MV-4-11 (cell line): Measurements from ENCODE around the gene PGRMC2.

Experiments
- DNase-seq: peaks from one replicate; lab custom pipeline; 2025; lab: John Stamatoyannopoulos, UW

The PGRMC2 gene

GRCh38 chr4:128287141-128287870 is at the start of gene PGRMC2:
PGRMC2 (minus strand) TSS chr4:128287813; CDS start chr4:128287790, 23 bp downstream.
- DNase-seq, result peak; percentile 5

DNA sequence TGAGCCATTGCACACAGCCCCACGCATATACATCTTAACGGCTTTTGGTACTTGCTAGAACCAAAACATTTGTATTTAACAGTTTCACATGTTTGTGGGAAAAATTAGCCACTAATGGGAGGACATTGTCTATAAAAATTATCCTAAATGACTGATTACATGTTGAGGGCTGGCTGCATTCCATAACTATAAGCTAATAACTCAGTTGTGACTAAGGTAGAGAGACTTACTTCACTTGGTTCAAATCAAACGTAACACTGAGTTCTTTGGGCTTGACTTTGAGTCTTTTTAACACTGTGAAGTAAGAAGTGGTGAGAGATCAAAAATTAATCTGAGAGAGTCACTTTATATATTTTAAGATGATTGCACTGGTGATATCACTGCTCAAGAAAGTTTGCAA is 47.9 kb upstream of the PGRMC2 start:
- DNase-seq, result no peak

DNA sequence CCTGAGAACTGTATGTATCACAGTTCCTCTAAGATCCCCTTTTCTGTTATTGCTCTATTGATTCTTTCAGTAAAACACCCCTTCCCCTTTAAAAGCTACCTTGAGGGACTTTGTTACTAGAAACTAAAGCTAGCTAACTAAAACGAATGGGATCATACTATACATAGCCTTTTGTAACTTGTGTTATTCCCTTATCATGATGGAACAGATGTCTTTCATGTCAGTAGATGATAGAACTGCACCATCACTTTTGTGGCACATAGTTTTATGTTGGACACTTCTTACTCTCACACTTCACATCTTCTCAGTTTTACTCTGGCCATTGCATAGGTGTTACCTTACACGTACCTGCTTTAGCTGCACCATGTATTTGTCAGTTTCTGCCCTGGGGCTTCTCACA is 46.6 kb upstream of the PGRMC2 start:
- DNase-seq, result no peak

DNA sequence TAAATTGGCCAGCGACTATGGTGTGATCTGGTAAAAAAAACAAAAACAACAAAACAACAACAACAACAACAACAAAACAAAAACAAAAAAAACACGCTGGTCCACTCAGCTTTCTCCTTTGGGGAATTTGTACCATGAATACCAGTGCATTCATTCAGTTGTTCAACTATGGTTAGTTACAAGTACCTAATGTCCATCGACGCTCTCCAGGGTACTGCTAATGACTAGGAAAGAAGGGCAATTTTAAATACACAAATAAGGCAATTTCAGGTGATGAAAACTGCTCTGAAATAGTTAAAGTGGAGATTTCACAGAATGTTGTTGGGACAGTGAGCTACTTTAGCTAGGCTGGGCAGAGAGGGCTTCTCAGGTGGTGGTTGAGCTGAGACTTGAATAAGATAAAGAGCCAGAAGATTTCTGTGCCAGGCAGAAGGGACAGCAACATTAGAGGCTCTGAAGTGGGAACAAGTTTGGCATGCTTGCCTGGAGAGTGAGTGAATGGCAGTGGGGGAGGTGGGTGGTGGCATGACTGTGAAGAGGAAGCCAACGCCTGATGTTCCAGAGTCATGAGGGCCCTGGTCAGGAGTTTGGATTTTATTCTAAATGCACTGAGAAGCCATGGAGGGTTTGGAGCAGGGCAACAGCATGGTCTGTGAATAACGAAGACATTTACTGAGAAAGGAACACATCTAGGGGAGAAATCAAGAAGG is 45.9 kb upstream of the PGRMC2 start:
- no peak for DNase-seq

DNA sequence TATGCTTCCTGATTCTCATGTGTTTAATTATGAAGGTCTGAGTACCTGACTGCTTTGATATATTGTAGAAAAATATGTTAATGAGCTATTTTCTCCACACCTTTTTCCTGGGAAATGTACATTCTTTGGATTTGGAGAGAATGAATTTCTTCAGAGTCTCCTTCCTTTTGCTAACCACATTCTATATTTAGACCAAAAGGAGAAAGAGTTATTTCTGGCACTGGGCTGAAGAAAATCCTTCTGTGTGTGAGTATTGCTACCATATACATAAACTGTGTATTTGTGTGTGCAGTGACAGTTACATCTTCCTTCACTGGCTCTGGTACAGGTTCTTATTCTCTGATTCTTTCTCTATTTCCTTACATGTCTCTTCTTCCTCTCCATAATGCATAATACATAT is 44.5 kb upstream of the PGRMC2 start:
- no peak for DNase-seq

DNA sequence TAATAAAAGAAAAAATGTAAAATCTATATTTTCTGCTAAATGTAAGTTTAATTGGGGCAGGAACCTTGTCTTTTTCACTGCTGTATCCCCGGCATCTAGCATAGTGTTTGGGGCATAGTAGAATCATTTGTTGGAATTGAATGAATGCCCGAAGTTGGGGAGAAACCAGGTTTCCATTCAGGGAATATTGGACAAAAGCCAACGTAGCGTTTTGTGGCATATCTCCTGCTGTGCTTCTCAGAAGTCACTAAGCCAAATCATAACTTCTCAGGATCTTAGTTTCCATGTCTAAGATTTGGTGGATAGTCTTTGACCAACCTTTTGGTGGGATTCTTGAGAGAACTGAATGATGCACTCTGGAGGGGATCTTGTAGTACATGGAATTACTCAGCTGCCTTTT is 42.0 kb upstream of the PGRMC2 start:
- DNase-seq, result no peak

- DNase-seq, result no peak
Measured at GRCh38 chr4:128328106-128328505, 40.5 kb upstream of the PGRMC2 start.

DNA sequence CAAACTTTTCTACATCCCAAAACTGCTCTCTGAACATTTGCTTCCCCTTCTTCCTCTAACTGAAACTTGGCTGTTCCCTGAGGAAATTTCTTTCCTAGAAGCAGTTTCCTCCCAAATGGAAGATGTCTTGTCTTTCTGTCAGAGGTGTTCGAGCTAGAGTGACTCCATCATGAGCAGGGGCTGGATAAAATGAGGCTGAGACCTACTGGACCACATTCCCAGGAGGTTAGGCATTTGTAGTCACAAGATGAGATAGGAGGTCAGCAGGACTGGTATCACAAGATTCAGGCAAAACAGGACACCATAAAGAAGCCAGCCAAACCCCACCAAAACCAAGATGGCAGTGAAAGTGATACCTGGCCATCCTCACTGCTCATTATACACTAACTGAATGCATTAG is 35.8 kb upstream of the PGRMC2 start:
- DNase-seq, result no peak

GRCh38 chr4:128322986-128323385 is 35.4 kb upstream of the PGRMC2 start:
- no peak for DNase-seq

GRCh38 chr4:128322311-128322710 is 34.7 kb upstream of the PGRMC2 start:
- no peak for DNase-seq

DNA sequence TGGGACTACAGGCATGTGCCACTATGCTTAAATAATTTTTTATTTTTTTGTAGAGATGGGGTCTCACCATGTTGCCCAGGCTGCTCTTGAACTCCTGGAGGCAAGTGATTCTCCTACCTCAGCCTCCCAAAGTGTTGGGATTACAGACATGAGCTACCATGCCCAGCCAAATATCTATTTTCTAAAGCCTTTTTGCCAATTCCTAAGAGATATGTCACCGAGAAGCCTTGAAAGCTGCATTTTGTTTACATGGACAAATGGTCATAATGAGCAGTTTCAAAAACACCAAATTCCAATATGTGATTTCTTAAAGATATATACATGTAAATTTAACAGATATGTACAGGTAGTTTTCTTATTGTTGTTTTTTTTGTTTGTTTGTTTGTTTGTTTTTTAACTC is 33.0 kb upstream of the PGRMC2 start:
- DNase-seq, result no peak

DNA sequence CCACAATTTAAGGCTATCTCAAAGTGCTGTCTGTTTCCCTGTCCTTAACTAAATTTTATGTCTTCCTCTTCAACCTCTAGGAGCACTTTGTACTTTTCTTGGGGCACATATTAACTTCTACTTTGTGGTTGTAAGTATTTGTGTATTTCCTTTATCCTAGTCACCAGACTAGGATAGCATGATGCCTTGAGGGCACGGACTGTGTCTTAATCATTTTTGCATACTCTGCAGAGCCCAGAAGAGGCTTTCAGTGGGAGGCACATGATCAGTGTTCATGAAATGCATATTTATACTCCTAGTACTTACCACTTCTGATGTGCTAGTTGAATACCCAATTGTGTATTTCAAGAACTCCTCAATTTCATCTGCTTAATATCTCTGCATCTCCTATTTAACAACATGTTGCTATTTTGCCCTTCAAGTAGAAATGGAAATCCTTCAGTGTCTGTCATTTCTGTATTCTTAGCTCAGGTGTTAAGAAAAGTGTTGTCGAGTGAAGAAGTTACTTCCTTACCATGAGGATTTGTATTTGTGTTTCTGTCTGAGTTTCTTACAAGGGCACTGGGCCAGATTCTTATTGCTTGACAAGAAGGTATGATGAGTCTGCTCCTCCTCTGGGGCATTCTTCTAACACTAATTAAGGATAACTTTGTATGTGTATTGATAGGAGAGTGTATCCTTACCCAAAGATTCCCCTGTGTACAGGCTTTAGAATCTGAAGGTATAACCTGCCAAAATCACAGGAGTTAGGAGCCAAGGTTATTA is 28.3 kb upstream of the PGRMC2 start:
- DNase-seq, result no peak

- DNase-seq, result no peak
Measured at GRCh38 chr4:128311659-128312403, 24.2 kb upstream of the PGRMC2 start.

DNA sequence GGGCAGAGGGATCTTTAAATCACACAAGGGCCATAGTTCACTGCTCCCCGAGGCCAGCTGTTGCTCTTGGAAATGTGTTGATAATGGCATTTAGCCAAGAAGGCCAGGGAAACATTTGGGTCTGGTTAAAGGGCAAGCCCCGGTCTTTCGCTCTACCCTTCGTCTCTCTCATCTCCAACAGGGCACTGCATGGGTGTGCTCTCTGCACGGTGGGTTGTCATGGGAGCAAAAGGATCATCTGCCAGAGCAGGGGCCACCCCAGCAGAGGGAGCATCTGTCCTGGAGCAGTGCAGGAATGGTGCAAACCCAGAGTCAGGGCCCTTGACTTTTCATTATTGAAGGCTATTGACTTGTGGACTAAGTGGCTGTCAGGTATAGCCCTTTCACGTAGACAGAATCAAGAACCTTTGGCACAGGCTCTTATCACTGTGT is 22.7 kb upstream of the PGRMC2 start:
- no peak for DNase-seq

- no peak for DNase-seq
Measured at GRCh38 chr4:128309585-128309984, 22.0 kb upstream of the PGRMC2 start.

DNA sequence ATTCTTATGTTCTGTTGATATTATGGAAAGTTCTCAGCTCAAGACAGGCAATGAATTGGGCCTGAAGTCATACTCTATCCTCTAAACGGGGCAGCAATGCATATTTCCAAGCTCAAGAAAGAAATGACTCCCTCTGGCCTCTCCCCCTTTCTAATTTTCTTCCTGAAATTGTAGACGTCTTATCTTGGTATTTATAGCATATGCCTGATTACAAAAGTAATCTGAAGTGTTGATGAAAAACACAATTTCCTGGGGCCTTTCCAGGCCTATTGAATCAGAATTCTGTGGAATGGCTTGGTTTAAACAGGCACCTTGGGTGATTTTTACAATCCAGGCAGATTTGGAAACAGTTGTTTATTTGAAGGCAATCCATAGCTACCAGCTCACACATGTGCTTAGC is 21.4 kb upstream of the PGRMC2 start:
- no peak for DNase-seq

DNA sequence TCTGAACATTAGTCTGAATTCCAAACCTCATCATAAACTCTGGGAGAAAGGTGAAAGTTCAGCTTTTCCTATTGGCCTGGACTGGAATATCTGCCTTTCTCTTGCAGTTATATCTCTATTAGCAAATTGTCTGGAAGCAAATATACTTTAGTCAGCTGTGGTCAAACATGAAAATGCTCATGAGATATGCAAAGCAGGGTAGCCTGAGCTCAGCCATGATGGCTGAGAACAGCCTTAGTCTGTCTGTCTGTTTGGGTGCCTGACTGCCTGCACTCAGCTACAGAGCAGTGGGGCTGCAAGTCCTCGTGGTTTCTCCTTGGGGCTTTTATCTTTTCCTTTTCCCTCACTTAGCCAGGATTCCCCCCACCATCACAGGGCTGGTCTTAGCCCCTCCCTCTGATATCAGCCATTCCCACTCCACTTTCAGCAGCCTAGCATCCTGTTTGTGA is 19.5 kb upstream of the PGRMC2 start:
- DNase-seq, result no peak

DNA sequence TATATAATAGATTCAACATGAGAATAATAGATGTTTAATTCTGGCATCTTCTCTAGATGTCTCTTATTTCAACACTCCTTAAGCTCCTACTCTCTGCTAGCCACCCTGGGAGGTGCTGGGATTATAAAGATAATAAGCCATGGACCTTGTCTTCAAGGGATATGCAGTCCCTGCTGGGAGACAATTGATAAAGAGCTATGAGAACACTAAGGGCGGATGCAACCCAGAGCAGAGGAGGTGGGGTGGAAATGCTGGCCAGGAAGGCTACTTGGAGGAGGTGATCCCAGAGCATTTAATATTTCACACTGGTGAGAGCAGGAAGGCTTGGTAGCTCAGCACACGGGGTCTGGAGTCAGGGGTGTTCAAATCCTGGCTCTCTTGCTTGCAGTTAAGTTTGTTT is 18.3 kb upstream of the PGRMC2 start:
- DNase-seq, result no peak

GRCh38 chr4:128303986-128304385 is 16.4 kb upstream of the PGRMC2 start:
- no peak for DNase-seq

DNA sequence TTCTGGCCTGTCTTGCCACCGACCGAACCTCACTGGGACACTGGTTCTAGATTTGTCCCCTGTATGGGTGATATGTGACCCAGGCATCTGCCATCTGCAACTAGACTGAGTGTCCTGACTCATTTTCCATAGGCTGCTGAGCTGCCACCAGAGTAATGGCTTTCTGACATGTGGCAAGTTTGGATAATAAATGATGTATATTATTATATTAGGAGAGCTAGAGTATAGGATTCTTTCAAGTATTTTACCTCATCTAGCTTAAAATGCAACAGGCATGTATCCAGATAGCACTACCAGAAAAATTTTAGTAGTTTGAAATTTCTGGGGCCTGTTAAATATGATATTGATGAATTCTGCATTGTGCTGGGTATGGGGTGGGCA is 15.8 kb upstream of the PGRMC2 start:
- no peak for DNase-seq

DNA sequence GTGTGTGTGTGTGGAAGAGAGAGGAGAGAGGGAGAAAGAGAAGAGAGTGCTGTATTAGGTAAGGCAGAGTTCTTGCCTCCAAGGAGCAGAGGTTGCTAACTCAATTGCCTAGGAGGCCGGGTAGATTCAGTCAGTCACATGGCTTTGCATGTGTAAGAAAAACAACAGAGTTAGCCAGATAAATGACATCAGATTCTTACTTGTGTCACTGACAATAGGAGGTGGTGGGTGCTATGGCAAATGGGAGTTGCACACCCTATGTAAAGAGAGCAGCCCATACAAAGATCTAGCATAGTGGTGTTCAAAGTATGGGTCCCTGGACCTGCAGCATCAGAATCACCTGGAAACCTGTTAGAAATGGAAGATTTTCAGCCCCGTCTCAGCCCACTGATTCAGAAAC is 14.4 kb upstream of the PGRMC2 start:
- DNase-seq, result no peak

DNA sequence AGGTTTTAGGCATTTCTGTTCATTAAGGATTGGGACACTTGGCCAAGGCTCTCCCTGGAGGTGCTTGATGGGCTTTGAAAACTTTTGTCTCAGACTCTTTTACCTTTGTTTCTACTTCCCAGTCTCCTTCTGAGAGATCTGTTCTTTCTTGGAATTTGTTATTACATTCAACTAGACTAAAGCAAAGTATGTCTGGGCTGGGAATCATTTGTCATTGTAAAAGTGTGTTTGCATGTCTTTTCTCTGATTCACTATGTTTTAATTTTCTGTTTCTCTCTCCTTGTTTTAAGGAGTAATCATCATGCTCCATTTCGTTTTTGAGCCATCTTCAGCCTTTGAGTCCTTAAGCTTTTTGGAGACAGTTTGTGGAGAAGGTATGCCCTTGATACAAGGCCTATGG is 12.2 kb upstream of the PGRMC2 start:
- no peak for DNase-seq
